Stimulated activated naive B cell treated with anti-CD40 and anti-IgM and Interleukin-4, amounts not matched to agents 10 μg/mL and 1 μg/mL and 100 μg/mL, for 72 hours (primary cell): ENCODE data around the gene DENND1A.

ENCODE experiments used
- ATAC-seq, 2 donors: fragments of 150-1000 bp; cut with Tn5 transposase; replicated peaks; 2 replicates each; pipeline ENCODE4 v1.10.0; 2021; ENCODE audit warnings: moderate library complexity in 1 of 2
- DNase-seq: peaks from one replicate; pipeline ENCODE4 v3.0.0; 2021
- H3K27ac Mint-ChIP-seq: one replicate; pipeline ENCODE4 v1.8.0; 2022; ENCODE audit warnings: mild to moderate bottlenecking, mixed read lengths
- H3K27me3 Mint-ChIP-seq, 2 donors: one replicate each; pipeline ENCODE4 v1.8.0; 2022; ENCODE audit warnings: mixed read lengths in 2 of 2
- H3K36me3 Mint-ChIP-seq, 2 donors: one replicate each; pipeline ENCODE4 v1.8.0; 2022; ENCODE audit warnings: mixed read lengths in 2 of 2, mild to moderate bottlenecking in 1 of 2
- H3K4me1 Mint-ChIP-seq, 2 donors: one replicate each; pipeline ENCODE4 v1.8.0; 2022; ENCODE audit warnings: mixed read lengths in 2 of 2, mild to moderate bottlenecking in 1 of 2
- H3K4me3 Mint-ChIP-seq, 2 donors: one replicate each; pipeline ENCODE4 v1.8.0; 2022; ENCODE audit warnings: mild to moderate bottlenecking in 2 of 2, mixed read lengths in 2 of 2, moderate library complexity in 1 of 2
- H3K9me3 Mint-ChIP-seq, 2 donors: one replicate each; pipeline ENCODE4 v1.8.0; 2022; ENCODE audit warnings: mixed read lengths in 2 of 2, mild to moderate bottlenecking in 1 of 2

Gene DENND1A

DNA sequence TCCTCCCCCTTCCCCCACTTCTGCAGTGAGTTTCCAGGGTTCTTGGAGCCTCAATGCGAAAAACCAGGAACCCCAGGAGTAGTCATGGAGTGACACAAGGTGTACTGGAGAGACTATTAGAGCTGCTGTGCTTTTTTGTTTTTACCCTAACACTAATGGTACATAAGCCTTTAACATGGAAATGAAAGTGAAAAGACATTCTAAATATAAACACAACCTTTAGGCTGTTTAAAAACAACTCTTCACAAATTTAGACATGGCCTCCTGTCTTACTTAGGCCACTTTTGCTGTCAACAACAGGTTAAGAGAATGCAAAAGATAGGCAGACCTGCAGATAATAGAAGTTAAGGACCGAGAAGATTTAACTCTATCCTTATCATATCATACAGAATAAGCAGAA is 232.2 kb downstream of the DENND1A start:
- Mint-ChIP-seq H3K27ac (peak overlapping the region; percentile 92), H3K9me3 (peaks cover 13 to 14% of the 10 kb centered on the region in 2 donors), H3K27me3 (no peaks in the 10 kb centered on the region), H3K4me1 (peaks cover 15 to 25% of the 10 kb centered on the region in 2 donors), H3K36me3 (peaks cover 16 to 35% of the 10 kb centered on the region in 2 donors), H3K4me3 (peak overlapping the region; percentile 77 to 85)
- ATAC-seq = peak; percentile 81 to 90
- no peak for DNase-seq

DNA sequence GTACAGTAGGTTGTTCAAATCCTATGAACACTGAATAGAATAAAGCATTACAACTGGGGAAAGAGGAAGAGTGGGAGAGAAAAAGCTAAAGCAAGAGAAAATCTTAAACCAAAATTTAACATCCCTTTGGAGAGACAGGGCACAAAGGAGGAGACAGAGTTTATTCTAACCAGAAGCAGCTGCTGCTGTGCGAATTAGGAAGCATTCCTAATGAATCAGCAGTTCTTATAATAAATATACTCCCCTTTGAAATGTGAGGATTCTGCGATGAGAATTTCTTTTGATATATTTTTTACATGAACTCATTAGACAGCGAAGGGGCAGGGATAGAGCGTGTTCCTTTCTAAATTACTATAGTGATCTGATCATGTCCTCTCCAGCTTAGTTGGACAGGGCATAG is 233.4 kb downstream of the DENND1A start:
- no peaks in the 10 kb centered on the region for H3K27me3 Mint-ChIP-seq
- peaks cover 14 to 24% of the 10 kb centered on the region in 2 donors for H3K36me3 Mint-ChIP-seq
- peaks cover 15 to 31% of the 10 kb centered on the region in 2 donors for H3K4me1 Mint-ChIP-seq
- H3K27ac Mint-ChIP-seq = no peak overlapping the region
- no peak overlapping the region for H3K4me3 Mint-ChIP-seq
- no peak for ATAC-seq
- no peak for DNase-seq
- H3K9me3 Mint-ChIP-seq = peaks cover 3 to 5% of the 10 kb centered on the region in 2 donors

DNA sequence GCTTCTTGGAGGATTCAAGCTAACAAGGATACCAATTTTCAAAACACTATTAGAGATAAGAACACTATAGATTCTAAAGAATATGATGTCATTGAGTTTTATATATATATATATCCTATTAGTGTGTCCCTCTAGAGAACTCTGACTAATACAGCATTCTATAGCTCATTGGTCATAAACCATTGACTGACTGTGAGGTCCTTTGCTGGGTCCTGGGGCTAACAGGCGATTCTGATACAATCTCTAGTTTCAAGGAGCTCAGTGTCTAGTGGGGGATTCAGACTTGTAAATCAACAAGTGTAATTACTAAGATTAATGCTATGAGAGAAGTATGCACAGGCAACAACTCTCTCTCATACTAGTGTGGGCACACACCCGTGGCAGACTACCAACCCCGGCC is 234.5 kb downstream of the DENND1A start:
- Mint-ChIP-seq H3K27me3 (no peaks in the 10 kb centered on the region), H3K4me3 (no peak overlapping the region), H3K9me3 (peaks cover 0 to 2% of the 10 kb centered on the region in 2 donors), H3K36me3 (peaks cover 12 to 20% of the 10 kb centered on the region in 2 donors), H3K4me1 (peaks cover 15 to 31% of the 10 kb centered on the region in 2 donors), H3K27ac (no peak overlapping the region)
- DNase-seq (no peak), ATAC-seq (no peak)

DNA sequence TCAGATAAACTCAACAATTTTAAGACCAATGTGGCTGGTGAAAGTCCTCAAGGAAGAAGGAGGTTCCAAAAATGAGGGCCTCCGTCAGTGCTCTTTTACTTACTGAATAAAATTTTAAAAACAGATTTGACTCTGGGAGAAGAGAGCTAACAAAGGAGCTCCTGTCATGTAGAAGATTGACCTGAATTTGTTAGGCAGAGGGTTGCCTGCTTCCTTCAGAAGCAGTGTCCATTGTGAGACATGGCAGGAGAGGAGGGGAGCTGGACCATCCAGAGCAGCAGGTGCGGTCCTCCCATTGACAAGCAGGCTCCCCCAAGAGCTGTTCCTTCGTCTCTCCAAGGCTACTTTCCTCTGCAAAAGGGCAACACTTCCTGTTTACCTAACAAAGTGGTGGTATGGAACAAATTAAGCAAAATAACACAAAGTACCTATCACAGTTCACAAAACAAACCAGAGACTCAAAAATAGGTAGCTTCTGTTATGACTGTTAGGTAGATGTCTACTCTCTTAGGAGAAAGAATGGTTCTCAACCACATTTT is 238.1 kb downstream of the DENND1A start:
- DNase-seq = no peak
- Mint-ChIP-seq H3K27me3 (no peaks in the 10 kb centered on the region), H3K27ac (no peak overlapping the region), H3K4me3 (no peak overlapping the region), H3K36me3 (peaks cover 12 to 23% of the 10 kb centered on the region in 2 donors), H3K4me1 (peaks cover 13 to 25% of the 10 kb centered on the region in 2 donors), H3K9me3 (peaks cover 0 to 2% of the 10 kb centered on the region in 2 donors)
- ATAC-seq = peak; percentile 29 to 36

DNA sequence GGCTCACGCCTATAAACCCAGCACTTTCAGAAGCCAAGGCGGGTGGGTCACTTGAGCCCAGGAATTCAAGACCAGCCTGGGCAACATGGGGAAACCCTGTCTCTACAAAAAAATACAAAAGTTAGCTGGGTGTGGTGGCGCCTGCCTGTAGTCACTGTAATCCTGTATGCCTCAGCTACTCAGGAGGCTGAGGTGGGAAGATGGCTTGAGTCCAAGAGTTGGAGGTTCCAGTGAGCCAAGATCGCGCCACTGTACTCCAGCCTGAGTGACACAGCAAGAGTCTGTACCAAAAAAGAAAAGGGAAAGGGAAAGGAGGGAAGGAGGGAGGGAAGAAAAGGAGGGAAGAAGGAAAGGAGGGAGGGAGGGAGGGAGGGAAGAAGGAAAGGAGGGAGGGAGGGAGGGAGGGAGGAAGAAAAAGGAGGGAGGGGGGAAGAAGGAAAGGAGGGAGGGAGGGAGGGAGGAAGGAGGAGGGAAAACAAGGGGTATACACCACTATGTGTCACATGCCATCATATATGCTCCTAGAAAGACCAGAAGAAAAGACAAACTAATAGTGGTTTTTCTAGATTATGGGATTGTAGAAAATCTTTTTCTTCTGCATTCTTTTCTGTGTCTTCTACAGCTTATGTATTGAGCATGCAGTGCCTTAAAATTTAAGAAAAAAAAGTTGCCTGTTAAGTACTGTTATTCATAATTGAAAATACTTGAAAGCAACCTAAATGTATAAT is 240.1 kb downstream of the DENND1A start:
- Mint-ChIP-seq H3K27ac (no peak overlapping the region), H3K4me1 (peaks cover 13 to 38% of the 10 kb centered on the region in 2 donors), H3K9me3 (peaks cover 0 to 2% of the 10 kb centered on the region in 2 donors), H3K27me3 (no peaks in the 10 kb centered on the region), H3K36me3 (peaks cover 12 to 20% of the 10 kb centered on the region in 2 donors), H3K4me3 (no peak overlapping the region)
- ATAC-seq (no peak), DNase-seq (no peak)

DNA sequence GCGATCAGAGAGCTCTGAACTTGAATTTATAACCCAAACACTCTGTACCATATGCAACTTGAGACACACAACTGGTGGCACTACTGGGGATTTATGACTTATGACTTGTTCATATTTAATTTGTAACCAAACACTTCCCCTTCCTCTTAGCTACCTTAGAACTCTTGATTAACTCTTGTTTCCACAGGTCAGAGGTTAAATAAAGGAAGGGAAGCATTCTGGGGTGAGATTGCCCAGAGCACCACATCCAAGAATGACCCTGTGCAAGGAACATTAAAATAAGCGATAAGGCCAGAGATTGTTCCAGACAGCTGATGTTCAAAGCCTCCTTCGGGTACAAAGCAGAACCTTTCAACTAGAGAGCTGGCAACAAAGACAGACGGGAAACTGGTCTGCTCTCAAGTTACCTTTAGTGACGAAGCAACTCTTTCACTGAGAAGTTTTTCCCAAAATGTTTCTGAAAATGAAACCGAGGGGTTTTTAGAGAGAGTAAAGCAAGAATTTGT is 242.6 kb downstream of the DENND1A start:
- Mint-ChIP-seq H3K4me1 (peaks cover 25 to 53% of the 10 kb centered on the region in 2 donors), H3K4me3 (peak overlapping the region in 1 of 2 donors; percentile 23), H3K9me3 (no peaks in the 10 kb centered on the region), H3K27ac (peak overlapping the region; percentile 27), H3K36me3 (peaks cover 6 to 19% of the 10 kb centered on the region in 2 donors), H3K27me3 (no peaks in the 10 kb centered on the region)
- peak; percentile 48 to 50 for ATAC-seq
- no peak for DNase-seq

DNA sequence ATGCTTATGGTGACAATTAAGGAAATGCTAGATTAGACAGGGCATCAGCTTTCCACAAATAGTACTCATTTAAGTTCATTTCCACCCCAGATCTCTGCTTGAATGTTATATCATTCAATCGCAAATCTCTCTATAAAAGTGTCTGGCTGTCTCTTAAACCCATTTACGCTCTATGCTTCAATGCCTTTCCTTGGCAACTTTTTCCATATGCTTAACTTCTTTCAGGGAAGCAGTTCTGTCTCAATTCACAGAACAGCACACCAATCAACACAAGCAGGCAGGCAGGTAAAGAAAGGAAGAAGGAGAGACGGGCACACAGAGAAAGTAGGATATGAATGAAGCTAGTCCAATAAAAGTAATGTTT is 243.1 kb downstream of the DENND1A start:
- no peaks in the 10 kb centered on the region for H3K9me3 Mint-ChIP-seq
- H3K4me3 Mint-ChIP-seq = peak overlapping the region in 1 of 2 donors; percentile 27
- ATAC-seq (no peak), DNase-seq (no peak)
- no peak overlapping the region for H3K27ac Mint-ChIP-seq
- peaks cover 6 to 19% of the 10 kb centered on the region in 2 donors for H3K36me3 Mint-ChIP-seq
- H3K27me3 Mint-ChIP-seq = no peaks in the 10 kb centered on the region
- H3K4me1 Mint-ChIP-seq = peaks cover 26 to 48% of the 10 kb centered on the region in 2 donors

DNA sequence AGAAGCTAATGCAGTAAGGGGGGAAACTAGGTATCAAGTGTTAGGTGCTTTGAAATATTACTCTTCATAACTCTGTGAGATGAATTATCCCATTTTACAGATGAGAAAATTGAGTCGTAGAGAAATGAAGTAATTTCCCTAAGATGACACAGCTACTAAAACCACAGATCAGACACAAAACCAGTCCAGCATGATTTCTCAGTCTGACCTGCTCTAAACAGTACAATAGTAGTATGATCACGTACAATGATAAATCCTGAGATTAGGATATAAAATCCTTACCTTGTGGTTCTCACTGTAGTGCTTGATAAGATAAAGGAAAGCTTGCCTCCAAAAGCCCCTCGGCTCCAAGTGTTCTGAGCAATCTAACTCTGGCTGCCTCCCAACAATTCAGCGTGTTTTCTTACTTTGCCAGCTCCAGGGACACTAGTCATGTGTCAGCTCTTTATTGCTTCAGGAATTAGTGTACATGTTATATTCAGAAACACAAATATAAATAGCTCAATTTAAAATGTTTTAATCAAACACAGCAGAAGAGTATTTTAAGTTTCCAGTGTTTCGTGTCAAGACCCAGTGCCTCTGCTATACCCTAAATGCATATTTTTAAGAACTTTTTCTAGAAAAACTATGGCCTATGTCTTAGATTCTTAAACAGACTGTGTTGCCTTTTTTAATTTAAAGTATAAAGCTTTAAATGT is 243.6 kb downstream of the DENND1A start:
- Mint-ChIP-seq H3K9me3 (no peaks in the 10 kb centered on the region), H3K27ac (no peak overlapping the region), H3K4me3 (no peak overlapping the region), H3K36me3 (peaks cover 6 to 19% of the 10 kb centered on the region in 2 donors), H3K4me1 (peaks cover 27 to 52% of the 10 kb centered on the region in 2 donors), H3K27me3 (no peaks in the 10 kb centered on the region)
- DNase-seq = no peak
- no peak for ATAC-seq

DNA sequence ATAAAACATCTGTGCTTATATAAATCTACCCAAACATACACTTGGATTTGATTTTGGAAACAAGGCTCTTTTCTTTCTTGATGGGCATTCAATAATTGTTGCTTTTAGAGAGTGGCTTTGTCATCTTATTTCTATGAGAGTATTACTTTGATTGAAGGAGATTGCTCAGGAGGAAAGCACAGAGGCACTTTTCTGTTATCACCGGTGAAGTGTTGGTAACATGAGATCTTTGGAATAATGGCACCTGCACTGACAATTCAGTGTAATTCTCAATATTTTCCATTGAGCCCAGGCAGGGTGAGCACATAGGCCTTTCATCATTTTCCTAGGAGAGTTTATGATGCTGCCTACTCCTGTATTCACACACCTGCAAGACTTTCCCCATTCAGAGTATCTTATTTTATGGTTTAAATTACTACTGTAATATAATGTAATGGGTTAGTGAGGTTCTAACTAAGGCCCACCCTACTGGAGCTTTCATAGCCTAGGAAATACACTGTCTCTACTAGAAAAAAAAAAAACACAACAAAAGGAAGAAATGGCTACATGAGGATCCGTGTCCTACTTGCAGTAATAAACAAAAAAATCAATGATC is 244.3 kb downstream of the DENND1A start:
- Mint-ChIP-seq H3K27me3 (no peaks in the 10 kb centered on the region), H3K4me3 (no peak overlapping the region), H3K27ac (no peak overlapping the region), H3K36me3 (peaks cover 7 to 23% of the 10 kb centered on the region in 2 donors), H3K9me3 (no peaks in the 10 kb centered on the region), H3K4me1 (peaks cover 30 to 59% of the 10 kb centered on the region in 2 donors)
- ATAC-seq (no peak), DNase-seq (no peak)

DNA sequence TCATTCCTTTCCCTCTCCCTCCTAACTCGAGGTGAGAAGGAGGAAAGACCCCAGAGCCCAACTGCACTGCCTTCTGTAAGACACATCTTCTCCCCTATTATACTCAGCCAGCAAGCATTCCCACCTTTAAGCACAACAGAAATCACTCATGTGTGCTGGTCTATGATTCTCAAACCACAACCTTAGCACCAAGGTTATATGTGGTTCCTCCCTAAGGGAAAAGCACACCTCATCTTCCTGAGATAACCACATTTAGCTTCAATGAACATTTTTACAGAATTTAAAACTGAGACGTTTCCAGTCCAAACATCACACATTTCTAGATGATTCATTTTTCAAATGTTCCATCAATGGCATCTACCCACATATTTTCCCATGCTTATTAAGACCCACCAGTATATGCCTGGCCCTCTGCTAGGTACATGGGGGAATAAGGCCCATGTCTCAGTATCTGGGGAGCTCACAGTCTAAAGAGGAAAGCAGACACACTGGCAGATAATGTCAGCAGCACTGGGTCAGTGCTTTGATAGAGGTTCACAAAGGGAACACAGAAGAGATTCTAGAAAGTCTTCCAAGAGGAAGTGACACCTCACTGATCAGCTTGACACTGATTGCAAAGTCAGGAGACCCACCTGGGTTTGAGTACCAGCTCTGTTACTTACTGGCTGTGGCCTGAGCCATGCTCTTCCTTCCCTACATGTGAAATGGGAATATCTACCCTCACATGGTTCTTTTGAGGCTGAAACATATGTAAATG is 245.4 kb downstream of the DENND1A start:
- ATAC-seq (peak; percentile 88 to 90), DNase-seq (peak; percentile 9)
- Mint-ChIP-seq H3K27ac (peak overlapping the region; percentile 66), H3K27me3 (no peaks in the 10 kb centered on the region), H3K9me3 (no peaks in the 10 kb centered on the region), H3K4me3 (peak overlapping the region; percentile 15 to 58), H3K4me1 (peaks cover 32 to 69% of the 10 kb centered on the region in 2 donors), H3K36me3 (peaks cover 8 to 22% of the 10 kb centered on the region in 2 donors)

DNA sequence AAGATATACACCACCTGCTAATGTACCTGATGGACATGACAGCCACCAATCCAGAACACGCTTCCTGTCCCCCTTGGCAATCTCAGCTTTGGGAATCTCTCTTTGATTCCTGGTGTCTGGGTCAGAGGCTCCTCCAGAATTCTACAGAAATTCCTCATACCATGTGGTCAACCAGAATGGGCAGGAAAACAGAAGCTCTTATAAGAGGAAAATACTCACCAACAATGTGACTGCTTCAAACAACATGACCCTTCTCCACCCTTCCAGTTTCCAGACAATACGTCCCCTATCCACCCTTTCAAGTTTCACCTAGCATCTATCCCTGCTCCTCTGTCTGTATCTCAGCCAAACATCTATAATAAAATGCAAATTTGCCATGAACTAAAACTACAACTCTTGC is 247.2 kb downstream of the DENND1A start:
- Mint-ChIP-seq H3K4me1 (peaks cover 37 to 83% of the 10 kb centered on the region in 2 donors), H3K36me3 (peaks cover 5 to 16% of the 10 kb centered on the region in 2 donors), H3K27ac (no peak overlapping the region), H3K9me3 (no peaks in the 10 kb centered on the region), H3K4me3 (no peak overlapping the region), H3K27me3 (no peaks in the 10 kb centered on the region)
- ATAC-seq = no peak
- no peak for DNase-seq

DNA sequence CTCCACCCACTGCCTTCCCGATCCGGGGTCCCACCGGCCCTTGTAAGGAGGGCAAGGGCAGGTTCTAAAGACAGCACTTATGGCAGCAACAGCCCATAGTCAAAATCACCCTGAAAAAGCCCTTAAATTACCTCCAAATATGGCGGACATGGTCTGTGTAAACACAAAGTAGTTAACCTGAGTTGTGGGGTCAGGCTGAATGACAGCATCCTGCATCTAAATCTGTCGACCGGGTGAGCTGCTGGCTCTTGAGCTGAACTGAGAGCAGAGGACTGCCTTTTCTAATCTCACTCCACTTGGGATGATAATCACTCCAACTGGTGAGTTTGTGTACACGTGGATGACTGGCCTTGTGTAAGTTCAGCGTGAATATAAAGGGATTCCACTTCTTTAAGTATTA is 249.6 kb downstream of the DENND1A start:
- H3K27ac Mint-ChIP-seq = no peak overlapping the region
- H3K4me3 Mint-ChIP-seq = no peak overlapping the region
- no peaks in the 10 kb centered on the region for H3K27me3 Mint-ChIP-seq
- H3K9me3 Mint-ChIP-seq = no peaks in the 10 kb centered on the region
- ATAC-seq (no peak), DNase-seq (no peak)
- peaks cover 36 to 71% of the 10 kb centered on the region in 2 donors for H3K4me1 Mint-ChIP-seq
- H3K36me3 Mint-ChIP-seq = peaks cover 7 to 16% of the 10 kb centered on the region in 2 donors

DNA sequence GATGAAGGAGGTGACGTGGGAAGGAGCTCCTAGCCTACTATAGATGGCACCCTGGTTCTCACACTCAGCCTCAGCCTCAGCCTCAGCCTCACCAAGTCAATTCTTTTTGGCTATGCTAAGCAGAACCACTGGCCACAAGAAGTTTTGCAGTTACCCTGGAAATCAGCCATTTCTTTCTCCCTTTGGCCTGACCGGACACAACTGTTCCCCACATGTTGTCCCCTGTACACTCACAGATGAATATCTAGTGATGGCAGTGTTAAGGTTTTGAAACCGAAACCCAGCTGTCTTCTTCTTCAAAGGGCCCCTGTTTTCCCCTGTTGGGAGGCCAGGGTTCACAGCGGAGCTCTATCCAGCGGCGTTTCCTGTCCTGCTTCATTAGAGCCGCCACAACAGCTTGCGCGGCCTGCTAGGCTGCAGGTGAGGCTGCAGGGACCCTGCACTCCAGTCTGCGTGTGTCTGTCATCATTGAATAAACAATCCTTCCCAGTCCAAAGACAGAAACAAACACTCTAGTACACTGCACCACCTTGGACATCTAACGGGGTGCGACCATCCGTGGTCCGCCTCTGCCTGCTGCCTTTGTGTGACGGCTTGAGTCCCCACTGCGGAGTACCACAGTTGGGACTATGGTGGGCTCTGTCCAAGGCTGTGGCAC is 250.5 kb downstream of the DENND1A start:
- Mint-ChIP-seq H3K9me3 (no peaks in the 10 kb centered on the region), H3K27ac (peak overlapping the region; percentile 78), H3K4me3 (peak overlapping the region; percentile 40 to 76), H3K4me1 (peaks cover 30 to 62% of the 10 kb centered on the region in 2 donors), H3K36me3 (peaks cover 7 to 19% of the 10 kb centered on the region in 2 donors), H3K27me3 (no peaks in the 10 kb centered on the region)
- peak; percentile 23 for DNase-seq
- ATAC-seq = peak; percentile 93
